ENCODE results near the gene AAGAB.

The AAGAB gene

DNA sequence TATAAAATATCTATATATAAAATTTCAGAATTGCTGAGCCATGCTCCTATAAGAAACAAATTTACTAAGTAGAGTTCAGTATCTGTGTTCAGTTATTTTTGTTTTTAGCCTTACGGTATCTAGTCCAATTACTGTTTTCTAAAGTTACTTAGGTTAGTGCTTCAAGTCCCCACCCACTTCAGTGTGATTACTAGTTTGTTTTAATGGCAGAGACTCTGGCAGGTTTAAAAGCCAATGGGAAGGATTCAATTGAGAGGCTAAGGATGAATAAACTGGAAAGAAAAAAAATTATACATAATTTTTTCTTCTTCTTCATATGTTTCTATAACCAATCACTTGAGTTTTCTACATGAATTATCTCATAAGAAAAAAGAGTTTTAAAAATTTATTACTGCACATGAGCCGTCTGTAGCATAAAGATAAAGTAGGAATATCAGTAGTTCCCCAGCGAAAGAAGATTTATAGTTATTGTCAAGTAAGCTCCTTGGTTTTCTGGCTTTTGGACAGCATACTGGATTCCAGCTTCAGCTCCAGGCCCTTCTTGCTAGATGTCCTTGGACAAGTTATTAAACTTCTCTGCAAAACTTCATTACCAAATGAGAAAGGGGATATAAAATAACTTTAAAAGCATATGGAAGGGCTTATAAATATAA is 46.8 kb downstream of the AAGAB start:
- no peak for FAIRE-seq

DNA sequence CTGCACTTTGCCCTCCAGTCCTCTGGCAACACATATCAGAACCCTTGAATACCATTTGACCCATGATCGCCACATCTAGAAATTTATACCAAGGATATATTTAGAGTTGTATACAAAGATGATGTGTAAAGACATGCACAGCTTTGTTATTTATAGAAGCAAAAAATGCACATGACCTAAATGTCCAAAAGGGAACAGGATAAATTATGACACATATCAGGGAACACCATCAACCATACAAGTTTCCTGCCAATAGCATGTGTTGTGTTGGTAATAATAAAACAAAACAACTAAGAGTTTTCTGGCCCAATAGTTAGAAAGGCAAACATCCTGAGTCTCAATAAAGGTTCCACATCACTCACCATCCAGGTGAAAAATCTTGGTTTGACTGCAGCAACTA is 51.5 kb downstream of the AAGAB start:
- no peak for FAIRE-seq

DNA sequence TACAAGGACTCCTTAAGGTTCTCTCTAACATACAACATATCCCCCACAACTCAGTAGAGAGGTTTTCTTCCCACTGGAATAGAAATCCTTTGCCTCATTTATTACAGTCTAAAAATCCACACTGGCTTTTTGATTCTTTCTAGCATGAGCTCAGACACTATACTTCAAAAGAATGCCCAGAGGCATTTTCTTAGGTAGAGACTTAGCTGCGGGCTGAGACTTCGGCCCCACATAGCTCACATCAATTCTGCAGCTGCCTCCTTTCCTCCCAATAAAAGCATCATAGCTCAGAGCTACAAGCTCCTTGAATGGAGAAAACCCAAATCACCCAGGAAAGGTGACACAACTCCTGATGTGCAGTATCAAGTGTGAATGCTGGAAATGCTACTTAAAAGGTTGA is 52.4 kb downstream of the AAGAB start:
- FAIRE-seq: no peak

DNA sequence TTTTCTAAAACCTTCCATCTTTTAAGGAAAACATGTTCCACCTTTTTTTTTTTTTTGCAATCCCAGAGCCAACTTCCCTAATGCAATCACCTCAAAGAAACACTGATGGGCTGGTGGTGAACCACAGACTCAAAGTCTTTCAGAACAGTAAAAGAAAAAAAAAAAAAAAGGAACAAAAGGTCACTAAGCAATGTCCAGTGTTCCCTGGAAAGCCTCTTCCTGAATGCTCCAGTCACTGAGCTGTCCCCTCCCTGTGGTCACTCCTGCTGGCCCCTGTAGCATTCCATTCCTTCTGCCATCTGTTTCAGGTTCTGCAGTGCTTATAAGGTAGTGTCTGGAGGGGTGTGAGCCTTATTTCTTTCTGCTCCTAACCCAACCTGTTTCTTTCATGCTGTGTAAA is 53.3 kb downstream of the AAGAB start:
- no peak for FAIRE-seq

DNA sequence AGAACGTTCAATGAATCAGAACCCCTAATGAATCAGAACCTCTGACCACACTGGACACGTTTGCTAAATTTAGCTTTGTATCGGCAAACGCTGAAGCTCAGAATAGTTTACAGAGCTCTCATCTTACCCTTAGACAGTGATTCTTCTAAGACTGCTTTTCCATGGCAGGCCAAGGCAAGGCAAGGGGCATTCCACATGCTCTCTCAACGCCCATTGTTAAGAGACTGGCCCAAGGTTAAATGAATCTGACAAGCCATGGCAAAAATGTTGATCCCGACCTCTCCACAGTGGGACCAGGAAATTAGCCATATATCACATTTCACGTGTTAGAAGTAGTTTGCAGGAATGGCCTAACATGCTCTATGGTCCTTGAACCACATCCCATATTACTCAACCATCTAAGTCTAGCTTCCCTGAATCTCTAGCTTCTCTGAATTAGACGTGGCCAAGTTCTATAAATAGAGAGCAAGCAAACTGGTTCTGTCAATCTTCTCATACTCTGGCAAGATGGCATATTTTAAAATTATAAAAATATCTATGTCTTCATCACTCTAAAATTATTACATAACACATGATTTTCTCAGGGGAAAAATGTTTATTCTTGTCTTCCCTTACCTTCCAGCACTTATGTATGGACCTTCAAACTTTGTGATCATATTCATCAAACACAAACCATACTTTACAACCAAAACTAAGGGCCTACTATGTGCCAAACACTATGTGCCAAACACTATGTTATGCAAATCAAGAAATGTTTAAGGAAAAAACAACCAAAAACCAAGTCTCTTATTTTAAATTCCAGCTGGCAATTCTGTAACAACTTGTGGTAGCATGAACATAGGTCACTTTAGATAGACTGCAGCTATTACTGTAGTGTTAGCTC is 54.3 kb downstream of the AAGAB start:
- no peak for FAIRE-seq

DNA sequence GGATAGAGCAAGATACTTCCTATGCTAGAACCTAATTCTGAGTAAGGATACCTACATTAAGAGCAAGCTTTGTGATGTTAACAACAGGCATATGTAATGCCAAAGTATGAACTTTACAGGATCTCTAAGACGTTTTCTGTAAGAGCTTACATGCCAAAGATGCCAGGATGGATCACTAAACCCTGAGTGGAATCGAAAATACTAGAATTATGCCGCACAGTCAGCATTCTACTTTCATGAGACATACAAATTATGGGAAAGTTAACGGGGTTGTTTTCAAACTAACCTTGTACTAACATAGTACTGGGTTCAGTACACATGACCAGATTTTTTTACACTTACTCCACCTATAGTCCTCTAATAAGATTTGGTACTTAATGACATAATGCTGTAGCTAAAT is 55.1 kb downstream of the AAGAB start:
- no peak for FAIRE-seq

DNA sequence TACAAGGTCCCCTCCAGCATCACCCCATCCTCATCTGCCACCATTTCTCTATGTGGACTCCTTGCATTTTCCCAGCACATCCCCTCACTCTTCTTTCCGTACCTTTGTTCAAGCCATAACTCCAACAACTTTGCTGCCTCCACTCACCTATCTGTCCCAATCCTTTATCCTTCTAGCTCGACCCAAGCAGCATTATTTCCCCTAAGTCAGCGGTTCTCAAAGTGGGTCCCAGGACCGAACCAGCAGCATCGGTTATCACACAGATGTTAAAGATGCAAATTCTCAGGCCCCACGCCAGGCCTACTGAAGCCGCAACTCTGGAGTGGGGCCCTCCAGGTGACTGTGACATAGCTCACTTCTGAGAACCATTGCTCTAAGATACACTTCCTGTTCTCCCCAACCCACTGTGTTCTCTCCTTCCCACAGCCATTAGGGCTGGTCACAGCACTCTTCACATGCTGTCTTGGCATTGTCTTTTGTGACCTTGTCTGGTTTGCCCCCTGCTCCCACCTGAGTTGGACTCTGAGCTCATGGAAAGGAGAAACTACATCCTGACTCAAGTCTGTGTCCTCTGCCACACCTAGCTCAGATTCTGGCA is 56.2 kb downstream of the AAGAB start:
- FAIRE-seq: no peak

DNA sequence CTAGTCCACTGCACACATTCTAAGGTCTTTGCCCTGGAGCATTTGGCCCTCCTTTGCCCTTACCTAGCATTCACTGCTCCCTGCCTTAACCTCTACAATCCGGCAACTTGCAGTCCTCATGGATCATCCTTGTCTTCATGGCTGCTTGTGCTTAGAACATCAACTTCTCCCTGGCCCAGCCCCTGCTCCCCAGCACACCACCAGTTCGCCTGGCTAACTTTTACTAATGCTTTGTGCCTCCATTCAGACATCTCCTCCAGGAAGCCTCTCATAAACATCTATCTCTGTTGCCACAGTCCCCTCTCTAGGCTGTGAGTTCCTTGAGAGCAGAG is 57.1 kb downstream of the AAGAB start:
- FAIRE-seq: no peak

DNA sequence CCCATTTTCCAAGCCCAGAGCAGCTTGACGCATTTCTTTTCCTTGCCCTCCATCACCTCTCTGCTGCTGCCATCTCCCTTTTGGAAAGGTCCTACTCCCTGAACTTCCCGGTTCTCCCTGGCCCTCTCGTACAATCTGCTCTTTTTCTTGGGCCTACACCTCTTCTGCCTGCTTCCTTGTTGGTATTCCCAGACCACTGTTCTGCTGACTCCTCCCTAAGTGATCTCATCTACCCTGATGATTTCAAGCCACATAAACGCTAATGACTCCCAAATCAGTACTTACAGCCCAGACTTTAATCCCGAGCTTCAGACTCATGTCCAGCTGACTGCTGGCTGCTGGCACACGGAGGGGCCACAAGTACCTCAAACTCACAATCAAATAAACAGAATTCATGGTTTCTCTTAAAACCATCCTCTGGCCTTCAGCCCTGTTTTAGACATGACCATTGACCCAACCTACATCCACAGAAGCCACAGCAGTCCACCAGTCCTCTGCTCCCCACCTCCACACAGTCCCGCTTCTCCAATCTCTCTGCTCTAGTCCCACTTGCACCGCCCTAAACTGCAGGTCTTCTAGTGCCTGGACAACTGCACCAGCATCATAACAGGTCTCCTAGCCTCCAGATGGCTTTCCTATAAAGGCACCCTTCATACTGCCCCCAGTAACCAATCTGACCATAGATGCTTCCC is 57.6 kb downstream of the AAGAB start:
- FAIRE-seq: no peak

DNA sequence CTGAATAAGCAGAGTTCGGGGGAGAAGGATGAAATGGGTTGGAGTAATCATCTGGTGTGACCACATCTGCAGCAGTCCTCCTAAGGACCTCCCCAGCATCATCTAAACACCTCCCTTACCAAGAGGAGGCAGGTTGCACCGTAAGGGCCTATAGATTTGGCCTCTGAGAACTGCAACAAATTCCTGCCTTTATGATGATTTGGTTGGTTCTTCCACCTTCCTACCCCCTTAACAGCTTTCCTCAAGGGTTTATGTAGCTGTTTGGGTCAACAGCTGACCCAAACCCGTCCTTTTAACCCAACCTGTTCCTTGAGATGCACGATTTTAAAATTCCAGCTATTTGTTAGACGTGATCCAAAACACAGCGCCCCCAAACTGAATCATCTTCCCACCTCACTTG is 58.2 kb downstream of the AAGAB start:
- no peak for FAIRE-seq

DNA sequence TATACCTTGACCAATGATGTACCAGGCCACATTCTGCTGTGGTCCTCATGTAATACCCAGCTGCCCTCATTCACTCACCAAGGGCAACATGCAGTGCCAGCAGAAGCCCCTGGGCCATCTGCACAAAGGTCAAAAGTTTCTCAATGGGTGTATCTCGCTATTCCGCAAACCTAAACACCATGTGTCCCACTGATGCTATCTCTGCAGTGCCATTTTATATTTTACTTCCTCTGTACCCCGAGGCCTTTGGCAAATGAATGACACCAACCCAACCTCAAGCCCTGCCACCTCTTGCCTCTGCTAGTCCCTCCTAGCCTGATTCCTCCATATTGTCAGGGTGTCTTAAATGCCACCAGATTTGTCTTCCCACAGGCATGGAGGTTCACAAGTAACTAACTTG is 59.2 kb downstream of the AAGAB start:
- FAIRE-seq: no peak

DNA sequence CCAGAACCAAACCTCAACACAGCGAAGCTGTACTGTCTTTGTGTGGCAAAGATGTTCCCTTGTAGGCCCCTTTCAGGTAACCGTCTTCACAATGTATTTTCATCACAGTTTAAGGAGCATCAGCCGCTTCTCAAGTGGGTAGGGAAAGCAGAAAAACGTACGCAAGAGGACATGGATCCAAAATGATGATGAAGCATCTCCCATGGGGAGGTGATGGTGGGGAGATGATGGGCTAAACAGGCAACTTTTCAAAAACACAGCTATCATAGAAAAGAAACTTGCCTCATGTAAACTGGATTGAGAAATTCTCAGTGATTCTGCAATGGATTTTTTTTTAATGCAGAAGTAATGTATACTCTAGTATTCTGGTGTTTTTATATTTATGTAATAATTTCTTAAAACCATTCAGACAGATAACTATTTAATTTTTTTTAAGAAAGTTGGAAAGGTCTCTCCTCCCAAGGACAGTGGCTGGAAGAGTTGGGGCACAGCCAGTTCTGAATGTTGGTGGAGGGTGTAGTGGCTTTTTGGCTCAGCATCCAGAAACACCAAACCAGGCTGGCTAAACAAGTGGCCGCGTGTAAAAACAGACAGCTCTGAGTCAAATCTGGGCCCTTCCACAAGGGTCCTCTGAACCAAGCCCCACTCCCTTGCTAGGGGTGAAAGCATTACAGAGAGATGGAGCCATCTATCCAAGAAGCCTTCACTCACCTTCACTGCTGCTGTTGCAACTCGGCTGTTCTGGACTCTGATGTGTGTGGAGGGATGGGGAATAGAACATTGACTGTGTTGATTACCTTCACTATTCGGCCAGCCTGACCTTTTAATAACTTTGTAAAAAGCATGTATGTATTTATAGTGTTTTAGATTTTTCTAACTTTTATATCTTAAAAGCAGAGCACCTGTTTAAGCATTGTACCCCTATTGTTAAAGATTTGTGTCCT is 60.0 kb downstream of the AAGAB start:
- FAIRE-seq: no peak

DNA sequence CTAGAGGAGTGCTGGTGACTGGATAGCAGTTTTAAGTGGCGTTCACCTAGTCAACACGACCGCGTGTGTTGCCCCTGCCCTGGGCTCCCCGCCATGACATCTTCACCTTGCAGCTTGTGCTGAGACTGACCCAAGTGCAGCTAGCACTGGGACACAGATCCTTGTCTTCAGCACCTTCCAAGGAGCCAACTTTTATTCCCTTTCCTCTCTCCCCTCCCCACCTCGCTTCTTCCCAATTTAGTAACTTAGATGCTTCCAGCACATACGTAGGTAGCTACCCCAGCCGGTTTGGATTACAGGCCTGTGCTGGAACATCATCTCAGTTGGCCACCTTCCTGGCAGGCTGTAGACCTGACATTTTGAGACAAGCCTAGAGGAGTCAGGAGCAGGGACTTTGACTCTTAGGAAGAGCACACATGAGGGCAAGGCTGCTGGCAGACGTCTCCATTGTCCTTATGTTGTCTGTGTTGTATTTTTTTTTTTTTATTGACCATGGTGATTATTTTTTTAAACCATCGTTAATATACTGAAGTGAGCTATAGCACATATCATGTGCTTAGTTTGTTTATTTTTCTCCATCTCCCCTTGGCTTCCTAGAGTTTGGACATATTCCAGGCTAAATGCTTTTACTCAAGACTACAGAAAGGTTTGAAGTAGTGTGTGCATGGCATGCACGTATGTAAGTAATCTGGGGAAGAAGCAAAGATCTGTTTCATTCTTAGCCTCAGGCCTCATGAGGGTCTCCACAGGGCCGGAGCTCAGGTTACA is 61.1 kb downstream of the AAGAB start:
- FAIRE-seq: no peak

DNA sequence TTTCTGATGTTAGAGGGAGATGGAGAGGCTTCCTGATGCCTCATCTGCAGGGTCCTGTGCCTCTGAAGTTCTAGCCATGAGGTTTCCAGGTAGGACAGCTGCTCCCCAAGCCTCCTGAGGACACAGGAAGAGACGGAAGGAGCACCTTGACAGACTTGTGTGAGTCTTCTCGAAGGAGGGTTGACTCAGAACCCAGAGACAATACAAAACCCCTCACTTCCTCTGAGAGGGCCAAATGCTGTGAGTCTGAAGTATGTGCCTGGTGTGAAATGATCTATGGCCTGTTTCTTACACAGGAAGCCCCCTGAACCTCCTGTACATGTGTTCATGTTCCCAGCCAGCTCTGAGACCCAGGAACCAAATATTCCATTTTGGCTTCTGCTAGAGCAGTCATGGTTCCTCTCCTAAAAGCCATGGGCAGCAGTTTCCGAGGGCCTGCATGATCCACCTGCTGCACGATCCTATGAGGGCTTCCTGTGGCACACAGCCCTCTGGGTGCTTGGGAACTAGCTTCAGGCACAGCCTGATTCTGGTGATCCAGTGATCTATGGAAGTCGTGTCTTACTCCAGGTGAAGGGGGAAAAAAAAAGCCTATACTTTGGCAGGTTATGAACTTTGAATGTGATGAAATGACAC is 62.2 kb downstream of the AAGAB start:
- no peak for FAIRE-seq

DNA sequence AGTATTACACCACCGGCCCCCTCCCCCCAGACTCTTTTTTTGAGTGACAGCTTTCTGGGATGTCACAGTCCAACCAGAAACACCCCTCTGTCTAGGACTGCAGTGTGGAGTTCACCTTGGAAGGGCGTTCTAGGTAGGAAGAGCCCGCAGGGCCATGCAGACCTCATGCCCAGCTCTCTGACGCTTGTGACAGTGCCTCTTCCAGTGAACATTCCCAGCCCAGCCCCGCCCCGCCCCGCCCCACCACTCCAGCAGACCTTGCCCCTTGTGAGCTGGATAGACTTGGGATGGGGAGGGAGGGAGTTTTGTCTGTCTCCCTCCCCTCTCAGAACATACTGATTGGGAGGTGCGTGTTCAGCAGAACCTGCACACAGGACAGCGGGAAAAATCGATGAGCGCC is 63.6 kb downstream of the AAGAB start:
- FAIRE-seq: no peak

DNA sequence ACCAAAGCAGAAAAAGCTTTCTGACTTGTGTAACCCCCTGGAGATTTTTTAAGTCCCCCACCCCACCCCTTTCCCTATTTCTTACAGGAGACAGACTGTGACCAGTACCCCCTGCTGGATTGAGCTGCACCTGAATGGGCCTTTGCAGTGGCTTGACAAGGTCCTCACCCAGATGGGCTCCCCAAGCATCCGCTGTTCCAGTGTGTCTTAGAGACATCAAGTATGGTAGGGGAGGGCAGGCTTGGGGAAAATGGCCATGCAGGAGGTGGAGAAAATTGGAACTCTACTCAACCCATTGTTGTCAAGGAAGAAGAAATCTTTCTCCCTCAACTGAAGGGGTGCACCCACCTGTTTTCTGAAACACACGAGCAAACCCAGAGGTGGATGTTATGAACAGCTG is 64.1 kb downstream of the AAGAB start:
- FAIRE-seq: no peak

DNA sequence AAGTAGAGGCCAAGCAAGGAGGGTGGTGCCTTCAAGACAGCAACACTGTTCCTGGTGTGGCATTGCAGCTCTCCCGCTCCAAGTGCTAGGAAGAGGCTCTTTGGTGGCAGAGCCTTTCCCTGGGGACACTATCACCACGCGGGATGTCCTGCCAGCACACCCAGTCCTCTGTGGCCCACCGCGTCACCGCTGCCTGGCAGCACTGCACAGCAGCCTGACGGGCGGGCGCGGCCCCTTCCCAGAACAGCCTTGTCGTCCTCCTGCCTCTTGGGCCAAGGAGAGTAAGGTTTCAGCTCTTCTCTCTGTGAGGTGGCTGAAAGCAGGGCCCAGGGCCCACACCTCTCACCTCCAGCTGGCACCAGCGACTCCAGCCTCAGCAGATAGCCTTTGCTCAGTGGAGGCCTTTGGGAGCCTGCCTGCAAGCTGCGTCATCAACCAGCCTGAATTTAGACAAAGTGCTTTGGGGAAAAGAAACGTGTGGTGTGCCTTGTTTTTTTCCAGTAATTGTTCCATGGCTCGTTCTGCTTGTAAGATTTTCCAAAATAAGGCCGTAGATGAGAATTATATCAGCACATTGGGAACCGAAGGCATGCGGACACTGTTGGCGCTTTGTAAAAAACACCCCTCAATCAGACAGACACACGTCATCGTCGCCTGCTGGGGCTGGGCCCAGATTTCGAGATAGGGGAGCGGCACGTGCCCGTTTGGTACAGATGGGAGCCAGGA is 65.0 kb downstream of the AAGAB start:
- no peak for FAIRE-seq

DNA sequence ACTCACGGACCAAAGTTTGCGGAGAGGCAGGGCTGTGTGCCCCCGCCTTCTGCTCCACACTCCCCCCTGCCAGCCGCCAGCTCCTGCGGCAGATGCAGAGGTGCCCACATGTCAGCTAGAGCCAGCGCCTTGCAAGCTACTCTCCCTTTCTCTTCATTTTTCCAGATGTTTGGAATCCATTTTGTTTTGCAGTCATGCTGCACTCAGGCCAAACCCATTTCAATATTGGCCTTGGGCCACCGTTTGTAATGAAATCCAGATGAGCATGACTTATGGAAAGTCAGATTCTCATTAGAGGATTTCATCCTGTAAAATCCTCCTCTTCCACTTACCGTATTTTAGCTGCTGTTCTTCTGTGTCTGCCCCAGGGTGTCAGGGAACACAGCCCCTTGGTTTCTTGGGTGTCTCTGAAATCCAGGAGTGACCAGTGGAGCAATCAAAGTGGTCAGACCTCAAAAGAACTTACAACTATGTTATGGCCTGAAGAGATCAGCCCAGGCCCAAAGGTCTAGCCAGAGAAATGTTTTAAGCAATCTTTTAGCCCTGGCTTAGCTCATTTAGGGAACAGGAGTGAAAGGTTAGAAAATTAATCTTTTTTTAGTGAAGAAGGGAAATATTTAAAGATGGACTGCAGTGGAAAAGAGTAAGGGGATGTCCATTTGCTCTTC is 65.8 kb downstream of the AAGAB start:
- FAIRE-seq: no peak

DNA sequence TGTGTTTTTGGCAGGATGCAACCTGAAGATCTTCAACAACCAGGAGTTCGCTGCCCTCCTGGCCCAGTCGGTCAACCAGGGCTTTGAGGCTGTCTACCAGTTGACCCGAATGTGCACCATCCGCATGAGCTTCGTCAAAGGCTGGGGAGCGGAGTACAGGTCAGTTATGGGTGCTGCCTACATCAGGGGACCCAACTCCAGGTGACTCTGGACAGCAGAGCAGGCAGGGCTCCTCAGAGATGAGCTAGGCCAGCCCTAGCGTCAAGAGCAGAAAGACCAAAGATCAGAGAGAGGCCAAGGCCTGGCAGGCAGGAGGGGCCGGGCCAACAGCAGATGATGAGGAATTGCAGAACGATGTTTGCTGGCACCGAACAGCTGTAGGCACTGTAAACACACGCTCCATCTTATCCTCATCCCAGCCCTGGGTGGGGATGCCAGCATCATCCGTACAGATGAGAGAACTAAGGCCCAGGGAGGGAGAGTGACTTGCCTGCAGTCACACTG is 67.1 kb downstream of the AAGAB start:
- FAIRE-seq: no peak

DNA sequence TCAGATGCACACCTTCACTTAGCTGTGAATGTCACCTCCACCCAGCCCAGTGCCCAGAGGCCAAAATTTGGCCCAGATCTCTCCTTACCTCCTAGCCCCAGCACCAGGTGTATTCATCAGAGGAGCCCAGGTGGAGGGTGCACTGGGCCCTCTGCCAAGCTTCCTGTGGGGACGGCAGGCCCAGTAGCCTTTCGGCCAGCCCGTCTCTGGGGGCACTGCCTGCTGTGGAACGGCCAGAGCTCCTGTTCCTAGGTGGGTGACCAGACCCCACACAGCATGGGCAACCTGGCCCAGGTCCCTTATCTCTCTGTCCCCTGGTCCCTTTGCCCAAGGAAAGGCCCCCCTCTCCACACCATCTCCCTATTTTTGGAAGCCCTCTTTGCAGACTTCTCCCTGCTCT is 67.8 kb downstream of the AAGAB start:
- no peak for FAIRE-seq

All from colon (tissue), 2 donors.